Measurements from ENCODE around the gene SMIM41.
"Not testable (repeated sequence)": the region's sequence is repeated elsewhere in the genome, so short reads cannot be mapped to it uniquely, and the experiment has no call there.

SMIM41 gene

DNA sequence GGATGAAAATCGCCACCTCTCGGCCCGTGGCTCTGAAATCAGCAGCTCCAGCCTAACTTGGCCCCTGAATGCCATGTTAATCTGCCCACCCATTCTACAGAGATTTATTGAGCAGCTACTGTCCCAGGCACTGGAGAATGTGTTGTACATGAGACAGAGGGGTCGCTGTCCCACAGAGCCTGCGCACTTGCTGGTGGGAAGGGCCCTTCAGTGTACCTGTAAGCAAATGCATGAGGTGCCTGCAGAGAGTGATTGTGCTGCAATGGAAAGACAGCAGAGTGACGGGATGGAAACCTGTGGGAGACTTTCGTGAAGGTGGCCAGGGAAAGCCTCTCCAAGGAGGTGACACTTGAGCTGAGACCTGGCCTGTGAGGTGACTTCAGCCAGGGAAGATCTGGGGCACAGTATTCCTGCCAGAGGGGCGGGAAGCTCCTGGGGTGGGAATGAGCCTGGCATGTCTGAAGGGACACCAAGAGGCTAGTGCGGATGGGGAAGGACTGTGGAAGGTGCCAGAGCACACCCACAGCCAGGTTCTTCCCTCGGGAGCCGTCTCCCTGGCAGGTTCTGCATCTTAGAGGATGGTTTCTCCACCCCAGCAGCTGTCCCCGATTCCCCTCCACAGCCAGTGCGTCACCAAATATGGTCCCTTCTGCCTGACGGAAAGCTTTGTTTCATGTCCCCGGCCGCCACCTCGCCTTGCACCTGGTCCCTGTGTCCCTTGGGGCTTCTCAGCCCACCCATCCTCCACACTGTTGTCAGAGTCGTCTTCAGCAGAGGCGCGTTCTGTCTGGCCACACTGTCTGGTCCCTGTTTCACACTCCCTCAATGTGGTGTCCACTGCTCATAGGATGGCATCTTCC is 8.7 kb downstream of the SMIM41 start:
- DNase-seq = no peak

DNA sequence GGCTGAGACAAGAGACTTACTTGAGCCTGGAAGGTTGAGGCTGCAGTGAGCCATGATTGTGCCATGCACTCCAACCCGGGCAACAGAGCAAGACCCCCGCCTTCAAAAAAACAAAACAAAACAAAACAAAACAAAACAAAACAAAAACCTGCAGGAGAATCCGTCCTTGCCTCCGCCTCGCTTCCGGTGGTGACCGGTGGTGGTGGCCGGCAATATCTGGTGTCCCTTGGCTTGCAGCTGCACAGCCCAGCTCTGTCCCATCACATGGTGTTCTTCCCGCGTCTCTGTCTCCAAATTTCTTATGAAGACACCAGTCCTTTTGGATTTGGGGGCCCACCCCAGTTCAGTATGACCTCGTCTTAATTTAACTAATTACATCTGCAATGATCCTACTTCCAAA is 10.0 kb downstream of the SMIM41 start:
- DNase-seq = no peak

DNA sequence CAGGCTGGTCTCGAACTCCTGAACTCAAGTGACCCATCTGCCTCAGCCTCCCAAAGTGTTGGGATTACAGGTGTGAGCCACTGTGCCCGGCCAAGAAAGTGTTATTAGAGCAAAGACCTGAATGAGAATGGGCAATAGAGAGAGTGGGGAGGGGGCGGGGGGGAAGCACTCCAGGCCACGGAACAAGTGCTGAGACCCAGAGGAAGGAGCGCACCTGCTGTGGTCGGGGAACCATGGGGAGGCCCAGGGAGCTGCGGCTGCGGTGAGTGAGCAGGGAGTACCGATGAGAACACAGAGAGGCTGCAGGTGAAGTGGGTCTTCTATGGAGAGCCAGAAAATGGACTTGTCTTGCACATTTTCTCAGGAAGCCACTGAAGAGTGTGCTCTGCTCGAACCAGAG is 10.8 kb downstream of the SMIM41 start:
- no peak for DNase-seq

DNA sequence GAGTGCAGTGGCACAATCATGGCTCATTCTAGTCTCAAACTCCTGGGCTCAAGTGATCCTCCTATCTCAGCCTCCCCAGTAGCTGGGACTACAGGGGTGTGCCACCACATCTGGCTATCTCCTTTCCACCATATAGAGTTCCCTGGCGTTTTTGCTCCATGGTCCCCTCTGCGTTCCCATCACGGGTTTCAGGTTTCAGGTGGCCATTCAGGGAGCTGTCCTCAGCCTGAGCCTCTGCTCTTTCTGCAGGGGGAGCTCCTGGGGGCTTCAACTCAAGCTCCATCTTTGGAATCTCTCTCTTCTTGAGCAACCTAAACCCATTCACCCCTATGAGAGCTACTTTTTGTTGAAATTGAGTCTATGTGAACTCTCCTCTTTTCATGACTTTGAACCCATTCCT is 11.6 kb downstream of the SMIM41 start:
- DNase-seq = no peak

DNA sequence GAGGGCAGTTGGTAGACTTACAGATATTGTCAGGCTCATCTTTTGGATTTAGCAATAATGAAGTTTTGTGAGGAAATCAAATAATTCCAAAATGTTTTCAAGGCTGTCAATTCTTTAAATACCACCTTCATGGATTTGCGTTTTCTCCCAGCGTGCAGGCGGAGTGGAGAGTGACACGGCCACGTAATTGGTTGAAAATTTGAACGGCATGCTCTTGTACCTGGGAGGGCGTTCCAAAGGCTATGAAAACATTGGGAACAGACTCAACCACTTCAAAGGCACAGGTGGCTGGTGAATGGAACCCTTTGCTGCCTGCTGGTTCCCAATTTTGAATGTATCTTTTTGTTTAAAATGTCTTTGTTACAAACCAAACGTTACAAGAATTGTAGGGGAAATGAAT is 12.4 kb downstream of the SMIM41 start:
- DNase-seq = no peak

DNA sequence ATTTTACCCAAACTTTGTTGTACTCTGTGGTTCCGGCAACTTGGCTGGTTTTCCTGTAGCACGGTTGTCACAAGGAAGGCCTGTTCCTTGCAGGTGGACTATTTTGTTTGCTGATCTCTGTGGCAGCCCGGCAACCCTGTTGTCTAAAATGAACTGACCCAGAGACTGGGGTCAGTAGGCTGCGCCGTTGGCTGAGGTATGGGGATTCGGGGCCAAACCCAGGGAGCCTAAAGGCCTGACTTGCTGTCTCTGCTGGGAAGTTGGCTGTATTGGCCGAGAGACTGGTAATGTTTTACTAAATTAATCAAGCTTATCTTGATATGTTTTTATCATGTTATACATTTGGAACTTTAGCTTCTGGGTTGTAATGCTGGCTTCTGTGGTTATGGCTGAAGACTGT is 13.8 kb downstream of the SMIM41 start:
- no peak for DNase-seq

DNA sequence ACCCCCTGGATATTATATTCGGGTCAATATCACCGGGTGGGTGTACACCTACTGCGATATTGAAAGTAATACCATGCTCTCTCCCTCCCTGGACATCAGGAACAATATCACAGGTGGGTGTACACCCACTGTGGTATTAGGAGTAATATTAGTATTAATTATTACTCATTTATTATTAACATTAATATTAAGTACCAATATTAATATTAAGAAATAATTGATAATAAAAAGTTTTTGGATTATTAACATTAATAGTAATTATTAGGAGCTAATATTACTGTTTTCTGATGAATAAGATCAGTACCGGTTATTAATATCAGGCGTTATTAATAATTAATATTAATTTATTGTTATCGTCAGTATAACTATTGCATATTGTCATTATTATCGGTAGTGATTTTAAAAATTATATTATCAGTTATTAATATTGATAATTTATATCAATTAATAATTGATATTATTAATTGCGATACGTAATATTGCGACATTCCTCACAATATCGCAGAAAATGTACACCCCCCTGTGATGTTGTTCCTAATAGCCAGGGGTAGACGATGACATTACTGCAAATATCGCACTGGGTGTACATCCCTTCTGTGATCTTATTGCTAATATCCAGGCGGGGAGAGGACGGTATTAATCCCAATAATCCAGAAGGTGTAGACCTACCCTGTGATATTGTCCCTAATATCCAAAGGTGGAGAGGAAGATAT is 17.0 kb downstream of the SMIM41 start:
- no peak for DNase-seq

DNA sequence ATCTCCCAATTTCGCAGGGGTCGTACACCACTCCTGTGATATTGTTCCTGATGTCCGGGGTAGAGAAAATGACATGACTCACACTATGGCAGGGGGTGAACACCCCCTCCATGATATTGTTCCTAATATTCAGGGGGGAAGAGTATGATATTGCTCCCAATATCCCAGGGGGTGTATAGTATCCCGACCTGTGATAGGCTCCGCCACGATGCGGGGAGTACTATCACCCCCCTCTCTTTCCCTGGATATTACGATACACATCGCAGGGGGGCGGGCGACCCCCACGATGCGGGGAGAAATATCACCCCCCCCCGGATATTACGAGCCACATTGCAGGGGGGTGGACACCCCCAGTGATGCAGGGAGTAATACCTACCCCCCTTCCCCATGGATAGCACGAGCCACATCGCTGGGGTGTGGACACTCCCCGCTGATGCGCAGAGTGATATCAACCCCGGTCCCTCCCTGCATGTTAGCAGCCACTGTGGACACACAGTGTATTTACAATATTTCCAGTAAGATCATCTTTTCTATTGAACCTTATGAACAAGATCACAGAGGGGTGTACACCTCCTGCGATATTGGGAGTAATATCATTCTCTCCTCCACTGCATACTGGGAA is 17.7 kb downstream of the SMIM41 start:
- DNase-seq = no peak

DNA sequence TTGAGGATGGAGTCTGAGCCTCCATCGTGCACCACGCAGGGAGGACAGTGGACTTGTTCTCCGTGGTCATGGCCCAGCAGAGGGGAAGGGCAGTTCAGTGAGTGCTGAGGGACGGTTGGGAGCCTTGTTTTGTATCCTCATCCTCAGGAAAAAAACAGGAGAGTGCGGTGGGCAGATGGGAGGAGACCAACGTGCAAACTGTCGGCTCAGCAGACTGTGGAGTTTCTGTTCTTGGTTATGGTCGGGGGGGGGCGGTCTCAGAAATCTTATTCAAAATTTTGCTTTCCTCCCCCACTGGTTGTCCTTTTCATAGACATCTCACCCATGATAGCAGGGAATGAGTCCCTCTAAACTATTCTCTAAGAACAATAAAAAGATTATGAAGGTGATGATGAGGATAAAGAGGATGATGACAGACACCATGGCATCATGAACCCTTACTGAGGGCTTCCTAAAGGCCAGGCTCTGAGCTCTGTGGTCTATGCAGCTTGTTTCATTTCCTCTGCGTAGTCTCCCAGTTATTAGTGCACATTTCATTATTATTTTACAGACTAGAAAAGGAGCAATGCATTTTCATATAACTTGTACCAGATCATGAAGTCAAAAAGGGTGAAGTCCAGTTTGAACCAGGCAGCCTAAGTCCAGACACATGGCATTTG is 25.1 kb downstream of the SMIM41 start:
- not testable (repeated sequence) for DNase-seq

DNA sequence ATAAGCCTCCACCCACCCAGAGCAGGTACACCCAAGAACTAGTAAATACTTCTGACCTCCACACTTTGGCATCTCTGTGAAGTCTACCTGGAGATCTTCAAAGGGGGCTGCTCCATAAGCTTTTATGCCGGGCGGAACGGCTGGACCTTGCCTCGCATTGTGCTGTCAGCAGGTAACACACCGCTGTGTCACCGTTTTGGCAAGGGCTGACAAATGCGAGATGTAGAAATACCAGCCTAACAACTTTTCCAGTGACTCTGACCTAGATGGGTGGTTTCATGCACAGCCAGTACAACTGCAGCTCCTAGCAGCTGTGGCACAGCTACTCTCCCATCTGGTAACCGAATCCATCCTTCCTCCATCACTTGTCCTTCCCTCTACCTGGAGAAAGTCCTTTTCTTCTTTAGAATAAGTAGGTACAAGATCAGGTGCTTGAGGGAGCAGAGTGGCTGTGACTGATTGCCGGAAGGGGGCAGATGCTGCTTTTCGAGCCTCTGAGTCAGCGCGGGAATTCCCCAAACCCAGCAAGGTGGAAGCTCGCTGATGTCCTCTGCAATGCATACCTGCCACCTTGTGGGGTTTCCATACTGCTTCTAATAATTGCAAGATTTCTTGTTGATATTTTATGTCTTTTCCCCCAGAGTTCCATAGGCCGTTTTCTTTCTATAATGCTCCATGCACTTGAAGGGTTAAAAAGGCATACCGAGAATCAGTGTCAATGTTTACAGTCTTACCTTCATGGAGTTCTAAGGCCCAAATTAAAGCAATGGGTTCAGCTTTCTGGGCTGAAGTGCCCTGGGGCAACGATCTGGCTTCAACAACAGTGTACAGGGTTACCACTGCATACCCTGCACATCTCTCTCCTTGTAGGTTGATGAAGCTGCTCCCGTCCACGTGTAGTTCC is 37.0 kb downstream of the SMIM41 start:
- DNase-seq = peak; percentile 69 to 70

DNA sequence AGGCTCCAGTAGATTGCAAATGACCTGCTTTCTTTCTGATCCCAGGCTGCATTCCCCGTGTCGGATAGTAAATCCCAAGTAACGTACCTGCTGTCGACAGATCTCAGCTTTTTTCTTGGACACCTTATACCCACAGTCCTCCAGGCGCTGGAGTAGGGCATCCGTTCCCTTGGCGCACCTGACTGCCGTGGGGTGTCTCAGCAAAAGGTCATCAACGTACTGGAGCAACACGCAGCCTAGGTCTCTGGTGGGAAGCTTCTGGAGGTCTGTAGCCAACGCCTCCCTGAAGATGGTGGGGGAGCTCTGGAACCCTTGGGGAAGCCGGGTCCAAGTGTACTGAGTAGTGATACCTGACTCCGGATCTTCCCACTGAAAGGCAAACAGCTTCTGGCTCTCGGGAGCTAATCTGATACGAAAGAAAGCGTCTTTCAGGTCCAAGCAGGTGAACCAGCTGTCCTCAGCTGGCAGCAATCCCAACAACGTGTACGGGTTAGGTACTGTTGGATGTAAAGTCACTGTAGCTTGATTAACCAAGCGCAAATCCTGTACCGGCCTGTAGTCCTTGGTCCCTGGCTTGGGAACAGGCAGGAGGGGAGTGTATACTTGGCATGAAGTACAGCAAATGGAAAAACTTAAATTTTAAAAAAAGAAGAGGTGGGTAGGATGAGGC is 38.4 kb downstream of the SMIM41 start:
- DNase-seq = not testable (repeated sequence)

DNA sequence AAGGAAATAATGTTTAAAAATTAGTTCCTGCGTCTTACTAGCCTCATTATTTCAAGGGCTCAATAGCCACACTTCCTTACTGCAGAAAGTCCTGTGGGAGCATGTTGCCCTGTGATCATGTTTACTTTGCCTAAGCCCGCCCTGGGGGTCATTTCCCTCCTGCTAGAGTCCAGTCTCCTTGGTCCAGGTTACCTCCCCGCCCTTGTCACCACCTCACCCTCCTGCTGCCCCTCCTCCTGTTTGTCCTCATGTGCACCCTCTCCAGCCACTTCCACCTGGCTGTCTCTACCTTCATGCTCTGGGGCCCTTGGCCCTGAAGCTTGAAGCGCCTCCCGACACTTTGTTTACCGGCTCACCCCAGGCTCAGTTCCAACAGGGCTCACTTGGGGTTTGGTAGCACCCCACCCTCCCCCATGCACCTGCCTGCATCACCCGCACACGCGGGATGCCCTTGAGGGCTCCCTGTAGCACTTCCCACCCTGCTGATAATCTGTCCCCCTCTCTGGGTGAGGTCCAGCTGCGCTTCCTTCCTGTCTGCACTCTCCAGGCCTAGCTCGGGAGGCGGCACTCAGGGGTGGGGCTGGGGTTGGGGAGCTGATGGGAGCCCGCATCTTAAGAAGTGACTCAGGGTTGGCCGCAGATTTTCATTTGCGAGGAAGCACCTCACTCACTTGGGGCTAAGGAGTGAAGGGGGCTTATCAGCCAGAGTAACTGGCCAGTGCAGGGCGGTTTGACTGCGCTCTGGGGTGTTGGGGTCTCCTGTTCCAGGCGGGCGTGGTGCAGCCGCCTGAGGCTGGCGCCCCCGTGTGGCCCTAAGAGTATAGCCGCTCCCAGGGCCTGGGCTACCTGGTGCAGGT is 40.1 kb downstream of the SMIM41 start:
- DNase-seq = peak; percentile 11

DNA sequence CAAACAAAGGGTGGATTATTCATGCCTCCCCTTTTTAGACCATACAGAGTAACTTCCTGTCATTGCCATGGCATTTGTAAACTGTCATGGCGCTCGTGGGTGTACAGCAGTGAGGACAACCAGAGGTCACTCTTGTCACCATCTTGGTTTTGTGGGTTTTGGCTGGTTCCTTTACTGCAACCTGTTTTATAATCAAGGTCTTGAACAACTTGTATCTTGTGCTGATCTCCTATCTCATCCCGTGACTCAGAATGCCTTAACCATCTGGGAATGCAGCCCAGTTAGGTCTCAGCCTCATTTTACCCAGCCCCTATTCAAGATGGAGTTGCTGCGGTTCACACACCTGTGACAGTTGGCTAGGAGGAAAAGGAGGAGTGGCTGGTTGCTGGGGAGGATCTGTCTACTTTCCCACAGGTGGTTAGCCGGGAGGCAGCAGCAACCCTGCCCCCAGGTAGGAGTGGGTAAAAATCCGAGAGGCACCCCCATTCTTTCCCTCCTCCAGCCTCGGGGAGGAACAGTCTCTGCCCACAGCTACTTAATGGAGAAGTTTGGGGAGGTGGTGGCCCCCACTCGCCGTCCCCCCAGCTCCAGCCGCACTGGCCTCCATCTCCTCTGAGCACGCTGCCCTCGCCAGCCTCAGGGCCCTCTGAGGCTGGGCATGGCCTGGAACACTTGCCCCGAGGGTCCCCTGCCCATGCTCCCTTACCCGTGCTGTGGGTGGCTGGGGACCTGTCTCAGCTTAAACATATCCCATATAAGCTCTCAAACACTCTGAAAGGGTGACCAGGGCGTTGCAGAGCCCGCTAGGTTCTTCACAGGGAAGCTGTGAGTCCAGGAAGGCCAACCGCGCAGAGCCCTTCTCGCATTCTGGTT is 41.7 kb downstream of the SMIM41 start:
- DNase-seq = no peak

DNA sequence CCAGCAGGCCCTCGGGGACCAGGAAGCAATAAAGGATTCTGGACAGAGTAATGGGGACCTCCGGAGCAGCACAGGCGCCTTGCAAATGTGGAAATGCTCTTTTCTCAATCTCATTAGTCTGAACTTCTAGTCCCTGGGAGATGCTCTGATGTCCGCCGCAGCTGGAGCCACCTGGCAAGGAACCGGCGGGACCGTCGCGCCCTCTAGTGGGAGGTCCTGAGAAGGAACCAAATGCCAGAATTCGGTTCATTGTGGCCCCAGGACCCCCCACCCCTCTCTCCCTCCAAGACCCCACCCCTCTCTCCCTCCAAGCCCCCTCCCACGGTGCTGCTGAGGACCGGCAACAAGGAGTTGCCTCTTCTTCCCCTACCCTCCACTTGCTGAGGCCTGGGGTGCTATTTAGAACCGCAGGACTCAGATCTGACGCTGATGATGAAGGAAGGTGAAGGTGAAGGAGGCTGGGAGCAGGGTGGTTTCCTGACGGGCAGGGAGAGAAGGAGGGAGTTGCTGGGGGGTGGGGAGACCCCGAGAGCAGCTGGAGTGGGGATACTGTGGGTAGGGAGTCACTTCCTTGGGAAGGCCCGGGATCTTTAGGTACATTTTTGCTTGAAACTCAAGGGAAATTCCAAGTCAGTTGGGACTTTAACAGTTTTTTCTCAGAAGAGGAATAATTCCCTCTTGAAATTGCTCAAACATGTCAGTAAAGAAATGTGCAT is 42.5 kb downstream of the SMIM41 start:
- DNase-seq = peak; percentile 58 to 65

DNA sequence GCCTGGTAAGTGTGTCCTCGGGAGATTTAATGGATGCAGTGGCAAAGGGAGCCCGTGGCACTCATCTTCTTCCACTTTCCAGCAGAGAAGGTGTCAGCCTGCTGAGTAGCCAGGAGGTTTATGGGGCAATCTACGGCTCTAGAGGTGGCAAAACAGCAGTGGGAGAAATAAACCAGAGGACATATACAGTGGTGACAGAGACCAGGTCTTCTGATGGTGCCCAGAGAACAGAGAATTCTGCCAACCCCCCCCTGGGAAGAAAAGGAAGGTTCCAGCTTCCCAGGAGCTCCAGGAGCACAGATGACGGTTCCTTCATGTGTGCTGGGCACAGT is 43.0 kb downstream of the SMIM41 start:
- no peak for DNase-seq

DNA sequence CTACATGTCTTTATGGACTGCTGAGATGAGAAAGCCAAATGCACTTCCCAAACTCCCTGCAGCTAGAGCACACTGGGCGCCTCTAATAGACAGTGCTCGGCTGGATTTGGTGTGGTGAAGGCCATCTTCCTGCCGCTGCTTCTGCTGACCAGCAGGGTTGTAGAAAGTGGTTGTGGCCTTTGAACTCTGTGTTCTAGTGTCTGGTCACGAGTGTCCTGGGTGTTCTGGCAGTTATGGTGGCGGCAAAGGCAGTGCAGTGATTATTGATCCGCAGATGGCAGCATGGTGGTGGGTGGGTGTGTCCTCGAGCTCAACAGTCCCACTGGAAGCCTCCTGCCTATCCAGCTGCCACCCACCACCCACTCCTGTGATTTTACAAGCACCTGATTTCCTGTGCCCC is 43.4 kb downstream of the SMIM41 start:
- no peak for DNase-seq

DNA sequence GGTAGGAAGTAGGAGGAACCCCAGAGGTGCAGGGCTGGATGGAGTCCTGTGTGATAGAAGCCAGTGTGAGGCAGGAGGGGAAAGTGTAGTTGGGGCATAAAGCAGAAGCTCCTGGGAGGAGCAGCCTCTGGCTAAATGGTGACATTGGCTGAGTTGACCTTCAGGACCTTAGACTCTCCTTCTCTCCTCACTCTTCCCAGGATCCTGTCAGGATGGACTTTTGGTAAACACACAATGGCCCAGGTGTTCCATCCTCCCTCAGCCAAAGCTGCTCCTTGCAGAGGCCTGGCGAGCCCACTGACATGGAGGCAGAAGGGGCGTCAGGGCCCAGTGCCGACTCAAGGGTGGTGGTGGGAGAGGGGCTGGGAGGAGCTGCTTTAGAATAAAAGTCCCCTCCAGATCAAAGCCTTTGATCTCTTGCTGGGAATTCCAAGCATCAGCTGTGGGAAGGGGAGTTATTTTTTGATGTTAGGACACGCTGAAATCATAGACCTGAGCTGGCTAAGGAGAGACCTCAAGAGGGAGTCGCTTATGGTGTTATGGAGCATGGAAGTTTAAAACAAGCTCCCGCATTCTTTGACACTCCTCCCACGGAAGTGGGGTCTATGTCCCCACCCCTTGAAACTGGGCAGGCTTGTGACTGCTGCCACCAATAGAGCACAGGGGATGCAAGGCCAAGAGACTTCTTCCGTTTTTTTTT is 44.1 kb downstream of the SMIM41 start:
- no peak for DNase-seq

DNA sequence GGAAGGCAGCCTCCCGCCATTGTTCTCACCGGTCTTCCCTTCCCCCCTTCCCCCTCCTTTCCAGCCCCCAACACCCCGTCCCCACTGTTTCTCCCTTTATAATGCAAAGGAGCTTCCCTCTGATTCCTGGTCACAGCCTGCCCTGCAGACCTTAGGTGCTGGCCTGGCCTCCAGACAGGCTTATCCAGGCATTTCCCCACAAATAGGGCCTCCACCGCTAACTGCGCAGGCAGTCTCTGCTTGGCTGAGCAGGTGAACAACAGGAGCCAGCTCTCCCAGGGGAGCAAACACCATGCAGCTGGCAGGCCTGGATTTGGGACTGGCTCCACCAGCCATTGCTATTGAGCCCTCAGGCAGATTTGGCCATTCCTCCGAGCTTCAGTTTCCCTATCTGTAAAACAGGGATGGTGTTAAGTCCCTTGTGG is 46.0 kb downstream of the SMIM41 start:
- no peak for DNase-seq

Data from activated CD4-positive, alpha-beta T cell treated with anti-CD3 and anti-CD28 coated beads for 4 hours (primary cell).